ENCODE results near the gene KRTAP10-3. TPM values are rescaled to one million over a fixed set of nuclear protein-coding genes. Genes with fewer than 3 reads are reported as not detected.

The KRTAP10-3 gene
- total and polyA plus RNA-seq, 2 experiments from 2014 or later: not detected

GRCh38 chr21:44533121-44533890, 25.3 kb downstream of the KRTAP10-3 start:
- Histone ChIP-seq H3K36me3 (no peaks in the 10 kb centered on the region), H3K27ac (no peak overlapping the region), H3K4me3 (no peak overlapping the region), H3K9me3 (ENCODE audit: low read depth) (no peaks in the 10 kb centered on the region), H3K27me3 (no peaks in the 10 kb centered on the region), H3K4me1 (ENCODE audit: low read depth) (no peaks in the 10 kb centered on the region)
- no peak for TF ChIP-seq CTCF (IDR thresholded peaks at IDR 0.05; ENCODE audit: low read depth, low read length)
- DNase-seq (ENCODE audit: low read depth in 1 of 2, low spot score in 1 of 2): no peak

- Histone ChIP-seq H3K4me3 (no peak overlapping the region), H3K4me1 (ENCODE audit: low read depth) (no peaks in the 10 kb centered on the region), H3K27ac (no peak overlapping the region), H3K27me3 (no peaks in the 10 kb centered on the region), H3K36me3 (no peaks in the 10 kb centered on the region), H3K9me3 (ENCODE audit: low read depth) (no peaks in the 10 kb centered on the region)
- no peak for TF ChIP-seq CTCF (IDR thresholded peaks at IDR 0.05; ENCODE audit: low read depth, low read length)
- DNase-seq (ENCODE audit: low read depth in 1 of 2, low spot score in 1 of 2): no peak
These were observed 25.9 kb downstream of the KRTAP10-3 start for GRCh38 chr21:44532712-44533111.

- no peaks in the 10 kb centered on the region for H3K4me1 ChIP-seq (ENCODE audit: low read depth)
- no peaks in the 10 kb centered on the region for H3K36me3 ChIP-seq
- no peak overlapping the region for H3K27ac ChIP-seq
- no peaks in the 10 kb centered on the region for H3K9me3 ChIP-seq (ENCODE audit: low read depth)
- no peak overlapping the region for H3K4me3 ChIP-seq
- no peak for TF ChIP-seq CTCF (IDR thresholded peaks at IDR 0.05; ENCODE audit: low read depth, low read length)
- H3K27me3 ChIP-seq: no peaks in the 10 kb centered on the region
- no peak for DNase-seq (ENCODE audit: low read depth in 1 of 2, low spot score in 1 of 2)
These were observed 26.7 kb downstream of the KRTAP10-3 start for GRCh38 chr21:44531606-44532564.

- no peak for DNase-seq (ENCODE audit: low read depth in 1 of 2, low spot score in 1 of 2)
- H3K27ac ChIP-seq: no peak overlapping the region
These were observed 27.5 kb downstream of the KRTAP10-3 start for GRCh38 chr21:44530903-44531605.

More at GRCh38 chr21:44530903-44531605, 27.5 kb downstream of the KRTAP10-3 start:
- Histone ChIP-seq H3K36me3 (no peaks in the 10 kb centered on the region), H3K4me1 (ENCODE audit: low read depth) (no peaks in the 10 kb centered on the region), H3K9me3 (ENCODE audit: low read depth) (no peaks in the 10 kb centered on the region), H3K4me3 (no peak overlapping the region), H3K27me3 (no peaks in the 10 kb centered on the region)
- no peak for TF ChIP-seq CTCF (IDR thresholded peaks at IDR 0.05; ENCODE audit: low read depth, low read length)

All from cardiac muscle cell (in vitro differentiated cells and primary cell).